Chondrocyte (in vitro differentiated cells): ENCODE data around the gene OR2T35. TPM values are rescaled to one million over a fixed set of nuclear protein-coding genes. Genes with fewer than 3 reads are reported as not detected.

Experiments
- DNase-seq: peaks from one replicate; pipeline ENCODE4 v3.0.0; 2021; ENCODE audit warnings: mixed read lengths, low spot score
- H3K27ac Mint-ChIP-seq: one replicate; pipeline ENCODE4 v1.8.0; 2021; ENCODE audit warnings: mild to moderate bottlenecking, moderate library complexity, mixed read lengths; ENCODE audit not compliant: unreplicated experiment
- H3K27me3 Mint-ChIP-seq: 2 replicates; pipeline ENCODE4 v1.8.0; 2021; ENCODE audit warnings: low read depth, mixed read lengths
- H3K36me3 Mint-ChIP-seq: 2 replicates; pipeline ENCODE4 v1.8.0; 2021; ENCODE audit warnings: low read depth, mixed read lengths
- H3K4me1 Mint-ChIP-seq: 2 replicates; pipeline ENCODE4 v1.8.0; 2021; ENCODE audit warnings: low read depth, mild to moderate bottlenecking, mixed read lengths
- H3K4me3 Mint-ChIP-seq: one replicate; pipeline ENCODE4 v1.8.0; 2021; ENCODE audit warnings: mild to moderate bottlenecking, moderate library complexity, mixed read lengths; ENCODE audit not compliant: unreplicated experiment
- H3K9me3 Mint-ChIP-seq: 2 replicates; pipeline ENCODE4 v1.8.0; 2021; ENCODE audit warnings: low read depth, mixed read lengths
- CTCF ChIP-seq: fragments of 200-600 bp; sonication (generic); IDR thresholded peaks from 2 replicates; pipeline ENCODE4 v1.5.0; 2021; ENCODE audit warnings: antibody characterized with exemption, mild to moderate bottlenecking, moderate library complexity
- total RNA-seq: library from RNA; stranded (reverse); gene quantifications from 3 replicates; pipeline ENCODE4 v1.2.1, GENCODE V29; 2021

OR2T35 gene
- total RNA-seq, 1 donor from 2014 or later: not detected

- H3K36me3 Mint-ChIP-seq: no peaks in the 10 kb centered on the region
- H3K9me3 Mint-ChIP-seq: peaks cover 10% of the 10 kb centered on the region
- DNase-seq: no peak
- H3K27ac Mint-ChIP-seq: no peak overlapping the region
- no peak for TF ChIP-seq CTCF
- H3K4me3 Mint-ChIP-seq: no peak overlapping the region
- H3K27me3 Mint-ChIP-seq: no peaks in the 10 kb centered on the region
- H3K4me1 Mint-ChIP-seq: no peaks in the 10 kb centered on the region
Measured at GRCh38 chr1:248611883-248612414, 33.1 kb downstream of the OR2T35 start.

- Mint-ChIP-seq H3K27me3 (no peaks in the 10 kb centered on the region), H3K9me3 (peaks cover 18% of the 10 kb centered on the region), H3K36me3 (no peaks in the 10 kb centered on the region), H3K4me1 (no peaks in the 10 kb centered on the region), H3K27ac (no peak overlapping the region), H3K4me3 (no peak overlapping the region)
- DNase-seq: no peak
- TF ChIP-seq CTCF: no peak
Measured at GRCh38 chr1:248610301-248610700, 34.8 kb downstream of the OR2T35 start.

GRCh38 chr1:248599396-248599795 lies 45.7 kb downstream of the OR2T35 start:
- Mint-ChIP-seq H3K27me3 (no peaks in the 10 kb centered on the region), H3K27ac (no peak overlapping the region), H3K4me3 (no peak overlapping the region), H3K4me1 (no peaks in the 10 kb centered on the region), H3K36me3 (no peaks in the 10 kb centered on the region), H3K9me3 (peaks cover 36% of the 10 kb centered on the region)
- no peak for DNase-seq
- no peak for TF ChIP-seq CTCF

GRCh38 chr1:248597589-248597988 lies 47.5 kb downstream of the OR2T35 start, which contains the start of gene OR2T10:
TSS of gene OR2T10 (minus strand) at chr1:248597700. CDS start at chr1:248593768, 3,932 bp downstream.
- no peaks in the 10 kb centered on the region for H3K27me3 Mint-ChIP-seq
- no peak within 1 kb of the TSS for H3K4me3 Mint-ChIP-seq
- no peak for TF ChIP-seq CTCF
- H3K4me1 Mint-ChIP-seq: no peaks in the 10 kb centered on the region
- H3K27ac Mint-ChIP-seq: no peak within 1 kb of the TSS
- H3K9me3 Mint-ChIP-seq: peaks cover 31% of the 10 kb centered on the region
- DNase-seq: no peak
- H3K36me3 Mint-ChIP-seq: no peaks in the 10 kb centered on the region

- TF ChIP-seq CTCF: no peak
- no peak for DNase-seq
- Mint-ChIP-seq H3K9me3 (peaks cover 28% of the 10 kb centered on the region), H3K4me1 (no peaks in the 10 kb centered on the region), H3K4me3 (no peak overlapping the region), H3K27me3 (no peaks in the 10 kb centered on the region), H3K36me3 (no peaks in the 10 kb centered on the region), H3K27ac (no peak overlapping the region)
Measured at GRCh38 chr1:248596615-248597014, 48.5 kb downstream of the OR2T35 start.
